HEK293 (cell line): ENCODE results near the gene DEFB112.

Experiments used
- CTCF ChIA-PET: fragments of 350-600 bp; formaldehyde crosslinking; extraction: SDS; loops from one replicate; lab custom pipeline; 2021; ENCODE audit warnings: antibody characterized with exemption; lab: Yijun Ruan, JAX
- POLR2A ChIA-PET: fragments of 300-600 bp; formaldehyde crosslinking; extraction: SDS; loops from one replicate; lab custom pipeline; 2020; ENCODE audit warnings: antibody characterized with exemption, inconsistent platforms; lab: Yijun Ruan, JAX
- H3K27ac ChIP-seq: fragments of 200-500 bp; sonication (Bioruptor generic); 2 replicates; pipeline ENCODE4 v1.5.1; 2014; ENCODE audit warnings: low read depth, low read length, control low read depth, inconsistent platforms; ENCODE audit errors: extremely low read depth
- H3K36me3 ChIP-seq, 2 experiments: fragments of 200-500 bp in 1 of 2; sonication (Bioruptor generic) in 1 of 2; 1 replicate in 1 of 2; 2 replicates in 1 of 2; pipeline ENCODE4 v1.5.1; 2014 to 2017; ENCODE audit warnings: inconsistent platforms in 2 of 2, low read length in 2 of 2; ENCODE audit not compliant: control insufficient read depth in 2 of 2, insufficient read depth in 1 of 2
- H3K4me1 ChIP-seq: fragments of 200-500 bp; sonication (Bioruptor generic); 2 replicates; pipeline ENCODE4 v1.5.1; 2014; ENCODE audit warnings: mild to moderate bottlenecking, low read length, inconsistent platforms; ENCODE audit not compliant: control insufficient read depth, insufficient read depth
- H3K4me3 ChIP-seq: 2 replicates; pipeline ENCODE4 v1.5.1; 2011; ENCODE audit warnings: low read depth, mild to moderate bottlenecking, control low read depth, low read length, moderate library complexity
- H3K9me3 ChIP-seq: fragments of 200-500 bp; sonication (Bioruptor generic); 2 replicates; pipeline ENCODE4 v1.5.1; 2014; ENCODE audit warnings: low read depth, low read length, inconsistent platforms; ENCODE audit not compliant: control insufficient read depth, insufficient read depth
- KLF16 ChIP-seq: fragments of 450-650 bp; formaldehyde crosslinking; IDR thresholded peaks from 2 replicates; pipeline ENCODE4 v1.5.1; 2017; ENCODE audit warnings: missing biosample characterization, missing genetic modification characterization
- REPIN1 ChIP-seq: fragments of 450-650 bp; formaldehyde crosslinking; IDR thresholded peaks from 2 replicates; pipeline ENCODE4 v1.5.1; 2017; ENCODE audit warnings: missing biosample characterization, missing genetic modification characterization, low read depth
- TCF7L2 ChIP-seq: IDR thresholded peaks from 2 replicates; pipeline ENCODE4 v1.6.1; 2011; ENCODE audit warnings: low read depth, mild to moderate bottlenecking, inconsistent platforms, low read length, moderate library complexity, borderline replicate concordance
- YY2 ChIP-seq: fragments of 450-650 bp; formaldehyde crosslinking; IDR thresholded peaks from 2 replicates; pipeline ENCODE4 v1.5.1; 2016; ENCODE audit warnings: missing biosample characterization, missing genetic modification characterization
- ZFHX2 ChIP-seq: fragments of 450-650 bp; formaldehyde crosslinking; conservative IDR thresholded peaks from 2 replicates; pipeline ENCODE4 v1.5.1; 2016; ENCODE audit warnings: missing biosample characterization, missing genetic modification characterization
- ZIC2 ChIP-seq: fragments of 450-650 bp; formaldehyde crosslinking; IDR thresholded peaks from 2 replicates; pipeline ENCODE4 v1.5.1; 2016; ENCODE audit warnings: missing biosample characterization, missing genetic modification characterization
- ZNF169 ChIP-seq: fragments of 450-650 bp; formaldehyde crosslinking; IDR thresholded peaks from 2 replicates; pipeline ENCODE4 v1.5.1; 2016; ENCODE audit warnings: missing biosample characterization, missing genetic modification characterization
- ZNF2 ChIP-seq: fragments of 450-650 bp; formaldehyde crosslinking; IDR thresholded peaks from 2 replicates; pipeline ENCODE4 v1.5.1; 2016; ENCODE audit warnings: missing biosample characterization, missing genetic modification characterization
- ZNF214 ChIP-seq: fragments of 450-650 bp; formaldehyde crosslinking; IDR thresholded peaks from 2 replicates; pipeline ENCODE4 v1.5.1; 2017; ENCODE audit warnings: missing biosample characterization, mild to moderate bottlenecking, missing genetic modification characterization, borderline replicate concordance
- ZNF266 ChIP-seq: fragments of 450-650 bp; formaldehyde crosslinking; IDR thresholded peaks from 2 replicates; pipeline ENCODE4 v1.5.1; 2016; ENCODE audit warnings: missing biosample characterization, missing genetic modification characterization, low read depth
- ZNF416 ChIP-seq: fragments of 450-650 bp; formaldehyde crosslinking; IDR thresholded peaks from 2 replicates; pipeline ENCODE4 v1.5.1; 2016; ENCODE audit warnings: missing biosample characterization, missing genetic modification characterization
- ZNF473 ChIP-seq: fragments of 450-650 bp; formaldehyde crosslinking; IDR thresholded peaks from 2 replicates; pipeline ENCODE4 v1.5.1; 2017; ENCODE audit warnings: missing biosample characterization, missing genetic modification characterization
- ZNF530 ChIP-seq: fragments of 450-650 bp; formaldehyde crosslinking; IDR thresholded peaks from 2 replicates; pipeline ENCODE4 v1.5.1; 2016; ENCODE audit warnings: low read depth, missing biosample characterization, missing genetic modification characterization
- ZNF571 ChIP-seq: fragments of 450-650 bp; formaldehyde crosslinking; IDR thresholded peaks from 2 replicates; pipeline ENCODE4 v1.5.0; 2017; ENCODE audit warnings: missing biosample characterization, missing genetic modification characterization
- ZNF670 ChIP-seq: fragments of 450-650 bp; formaldehyde crosslinking; IDR thresholded peaks from 2 replicates; pipeline ENCODE4 v1.5.1; 2016; ENCODE audit warnings: missing biosample characterization, missing genetic modification characterization, low read depth
- ZNF747 ChIP-seq: fragments of 450-650 bp; formaldehyde crosslinking; IDR thresholded peaks from 2 replicates; pipeline ENCODE4 v1.5.1; 2016; ENCODE audit warnings: missing biosample characterization, missing genetic modification characterization
- ZNF76 ChIP-seq: fragments of 450-650 bp; formaldehyde crosslinking; IDR thresholded peaks from 2 replicates; pipeline ENCODE4; 2016; ENCODE audit warnings: low read depth, missing biosample characterization, missing genetic modification characterization, borderline replicate concordance
- ZNF791 ChIP-seq: fragments of 450-650 bp; formaldehyde crosslinking; IDR thresholded peaks from 2 replicates; pipeline ENCODE4 v1.5.1; 2016; ENCODE audit warnings: missing biosample characterization, missing genetic modification characterization
- ZNF830 ChIP-seq: fragments of 450-650 bp; IDR thresholded peaks from 2 replicates; pipeline ENCODE4 v1.5.0; 2018; ENCODE audit warnings: missing biosample characterization, missing genetic modification characterization, low read depth, mild to moderate bottlenecking, moderate library complexity
- ZNF837 ChIP-seq: fragments of 450-650 bp; formaldehyde crosslinking; IDR thresholded peaks from 2 replicates; pipeline ENCODE4 v1.5.1; 2016; ENCODE audit warnings: missing biosample characterization, missing genetic modification characterization
- ZSCAN23 ChIP-seq: fragments of 450-650 bp; formaldehyde crosslinking; IDR thresholded peaks from 2 replicates; pipeline ENCODE4 v1.5.1; 2016; ENCODE audit warnings: missing biosample characterization, missing genetic modification characterization
- ZXDB ChIP-seq: fragments of 450-650 bp; formaldehyde crosslinking; IDR thresholded peaks from 2 replicates; pipeline ENCODE4 v1.5.1; 2016; ENCODE audit warnings: missing biosample characterization, missing genetic modification characterization
- TF ChIP-seq, protein P1 (sequence below): fragments of 450-650 bp; formaldehyde crosslinking; IDR thresholded peaks from 2 replicates; pipeline ENCODE4 v1.5.1; 2017; ENCODE audit warnings: missing biosample characterization, missing genetic modification characterization
- TF ChIP-seq, protein P2 (sequence below): fragments of 450-650 bp; formaldehyde crosslinking; IDR thresholded peaks from 2 replicates; pipeline ENCODE4 v1.5.1; 2016; ENCODE audit warnings: missing biosample characterization, missing genetic modification characterization, low read depth
- TF ChIP-seq, protein P3 (sequence below): fragments of 450-650 bp; formaldehyde crosslinking; IDR thresholded peaks from 2 replicates; pipeline ENCODE4 v1.5.1; 2017; ENCODE audit warnings: missing biosample characterization, missing genetic modification characterization
- TF ChIP-seq, protein P4 (sequence below): fragments of 450-650 bp; IDR thresholded peaks from 2 replicates; pipeline ENCODE4 v1.5.1; 2018; ENCODE audit warnings: missing biosample characterization, missing genetic modification characterization
- TF ChIP-seq, protein P5 (sequence below): fragments of 450-650 bp; formaldehyde crosslinking; IDR thresholded peaks from 2 replicates; pipeline ENCODE4 v1.5.1; 2016; ENCODE audit warnings: missing biosample characterization, missing genetic modification characterization

Gene DEFB112

DNA sequence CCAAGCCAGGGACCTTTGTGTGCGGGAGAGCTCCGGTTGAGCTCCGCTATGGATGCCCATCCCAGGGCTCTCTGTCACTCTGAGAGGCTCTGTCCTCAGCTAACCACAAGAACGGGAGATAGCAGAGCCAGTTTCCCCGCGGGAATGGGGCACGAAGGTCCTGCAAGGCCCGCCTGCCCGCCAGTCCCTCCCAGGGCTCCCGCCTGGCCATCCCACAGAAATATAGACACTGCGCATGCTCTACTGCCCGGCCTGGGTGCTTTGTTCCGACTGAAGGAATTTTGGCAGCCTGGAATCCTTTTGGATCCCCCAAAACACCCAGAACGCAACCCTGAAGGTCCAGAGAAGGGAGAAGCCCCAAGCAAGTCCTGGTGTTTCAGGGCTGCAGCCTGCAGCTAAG lies 19.4 kb downstream of the DEFB112 start:
- ChIA-PET POLR2A (no interaction called here), CTCF (interaction anchor here (0.6 to 1.3 kb wide), 3 partner anchors 12 to 30 kb away, joined by 3 to 4 read pairs (median 4); no protein-coding TSS in a partner anchor)
- no peaks in the 10 kb centered on the region for H3K4me1 ChIP-seq
- H3K4me3 ChIP-seq: no peak overlapping the region
- no peaks in the 10 kb centered on the region for H3K36me3 ChIP-seq
- H3K9me3 ChIP-seq: no peaks in the 10 kb centered on the region
- no peak for TF ChIP-seq ZNF76 (tag by site-specific recombination)
- TF ChIP-seq, protein P1, sequence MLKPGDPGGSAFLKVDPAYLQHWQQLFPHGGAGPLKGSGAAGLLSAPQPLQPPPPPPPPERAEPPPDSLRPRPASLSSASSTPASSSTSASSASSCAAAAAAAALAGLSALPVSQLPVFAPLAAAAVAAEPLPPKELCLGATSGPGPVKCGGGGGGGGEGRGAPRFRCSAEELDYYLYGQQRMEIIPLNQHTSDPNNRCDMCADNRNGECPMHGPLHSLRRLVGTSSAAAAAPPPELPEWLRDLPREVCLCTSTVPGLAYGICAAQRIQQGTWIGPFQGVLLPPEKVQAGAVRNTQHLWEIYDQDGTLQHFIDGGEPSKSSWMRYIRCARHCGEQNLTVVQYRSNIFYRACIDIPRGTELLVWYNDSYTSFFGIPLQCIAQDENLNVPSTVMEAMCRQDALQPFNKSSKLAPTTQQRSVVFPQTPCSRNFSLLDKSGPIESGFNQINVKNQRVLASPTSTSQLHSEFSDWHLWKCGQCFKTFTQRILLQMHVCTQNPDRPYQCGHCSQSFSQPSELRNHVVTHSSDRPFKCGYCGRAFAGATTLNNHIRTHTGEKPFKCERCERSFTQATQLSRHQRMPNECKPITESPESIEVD: no peak
- no peak for TF ChIP-seq ZNF747 (tag by site-specific recombination)
- TF ChIP-seq, protein P2, sequence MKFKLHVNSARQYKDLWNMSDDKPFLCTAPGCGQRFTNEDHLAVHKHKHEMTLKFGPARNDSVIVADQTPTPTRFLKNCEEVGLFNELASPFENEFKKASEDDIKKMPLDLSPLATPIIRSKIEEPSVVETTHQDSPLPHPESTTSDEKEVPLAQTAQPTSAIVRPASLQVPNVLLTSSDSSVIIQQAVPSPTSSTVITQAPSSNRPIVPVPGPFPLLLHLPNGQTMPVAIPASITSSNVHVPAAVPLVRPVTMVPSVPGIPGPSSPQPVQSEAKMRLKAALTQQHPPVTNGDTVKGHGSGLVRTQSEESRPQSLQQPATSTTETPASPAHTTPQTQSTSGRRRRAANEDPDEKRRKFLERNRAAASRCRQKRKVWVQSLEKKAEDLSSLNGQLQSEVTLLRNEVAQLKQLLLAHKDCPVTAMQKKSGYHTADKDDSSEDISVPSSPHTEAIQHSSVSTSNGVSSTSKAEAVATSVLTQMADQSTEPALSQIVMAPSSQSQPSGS: no peak
- TF ChIP-seq, protein P3, sequence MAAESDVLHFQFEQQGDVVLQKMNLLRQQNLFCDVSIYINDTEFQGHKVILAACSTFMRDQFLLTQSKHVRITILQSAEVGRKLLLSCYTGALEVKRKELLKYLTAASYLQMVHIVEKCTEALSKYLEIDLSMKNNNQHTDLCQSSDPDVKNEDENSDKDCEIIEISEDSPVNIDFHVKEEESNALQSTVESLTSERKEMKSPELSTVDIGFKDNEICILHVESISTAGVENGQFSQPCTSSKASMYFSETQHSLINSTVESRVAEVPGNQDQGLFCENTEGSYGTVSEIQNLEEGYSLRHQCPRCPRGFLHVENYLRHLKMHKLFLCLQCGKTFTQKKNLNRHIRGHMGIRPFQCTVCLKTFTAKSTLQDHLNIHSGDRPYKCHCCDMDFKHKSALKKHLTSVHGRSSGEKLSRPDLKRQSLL (tag by site-specific recombination): no peak
- no peak for TF ChIP-seq ZIC2 (tag by site-specific recombination)
- TF ChIP-seq YY2 (tag by site-specific recombination): no peak
- TF ChIP-seq ZNF2: no peak
- TF ChIP-seq ZNF837 (tag by site-specific recombination): no peak
- TF ChIP-seq, protein P4, sequence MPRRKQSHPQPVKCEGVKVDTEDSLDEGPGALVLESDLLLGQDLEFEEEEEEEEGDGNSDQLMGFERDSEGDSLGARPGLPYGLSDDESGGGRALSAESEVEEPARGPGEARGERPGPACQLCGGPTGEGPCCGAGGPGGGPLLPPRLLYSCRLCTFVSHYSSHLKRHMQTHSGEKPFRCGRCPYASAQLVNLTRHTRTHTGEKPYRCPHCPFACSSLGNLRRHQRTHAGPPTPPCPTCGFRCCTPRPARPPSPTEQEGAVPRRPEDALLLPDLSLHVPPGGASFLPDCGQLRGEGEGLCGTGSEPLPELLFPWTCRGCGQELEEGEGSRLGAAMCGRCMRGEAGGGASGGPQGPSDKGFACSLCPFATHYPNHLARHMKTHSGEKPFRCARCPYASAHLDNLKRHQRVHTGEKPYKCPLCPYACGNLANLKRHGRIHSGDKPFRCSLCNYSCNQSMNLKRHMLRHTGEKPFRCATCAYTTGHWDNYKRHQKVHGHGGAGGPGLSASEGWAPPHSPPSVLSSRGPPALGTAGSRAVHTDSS: no peak
- no peak for TF ChIP-seq KLF16 (tag by site-specific recombination)
- TF ChIP-seq REPIN1 (tag by site-specific recombination): no peak
- TF ChIP-seq ZSCAN23: no peak
- TF ChIP-seq ZXDB (tag by site-specific recombination): no peak
- TF ChIP-seq ZNF670 (tag by site-specific recombination): no peak
- H3K27ac ChIP-seq: no peak overlapping the region

DNA sequence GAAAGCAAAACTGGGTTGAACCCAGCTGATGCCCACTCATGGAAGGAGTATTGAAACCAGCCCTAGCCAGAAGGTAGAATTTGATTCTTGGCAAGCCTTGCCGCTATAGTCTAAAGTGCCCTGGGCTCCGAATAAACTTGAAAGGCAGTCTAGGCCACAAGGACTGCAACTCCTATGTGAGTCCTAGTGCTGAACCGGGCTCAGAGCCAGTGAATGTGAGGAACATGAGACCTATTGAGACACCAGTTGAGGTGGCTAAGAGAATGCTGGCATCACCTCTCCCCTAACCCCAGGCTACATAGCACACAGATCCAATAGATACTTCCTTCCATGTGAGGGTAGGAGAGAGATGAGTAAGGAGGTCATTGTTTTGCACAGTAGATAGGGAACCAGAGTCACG lies 24.5 kb downstream of the DEFB112 start:
- H3K9me3 ChIP-seq: no peaks in the 10 kb centered on the region
- H3K27ac ChIP-seq: no peak overlapping the region
- ChIA-PET POLR2A (no interaction called here), CTCF (no interaction called here)
- H3K4me1 ChIP-seq: no peaks in the 10 kb centered on the region
- H3K36me3 ChIP-seq: no peaks in the 10 kb centered on the region
- no peak overlapping the region for H3K4me3 ChIP-seq
- TF ChIP-seq, protein P5, sequence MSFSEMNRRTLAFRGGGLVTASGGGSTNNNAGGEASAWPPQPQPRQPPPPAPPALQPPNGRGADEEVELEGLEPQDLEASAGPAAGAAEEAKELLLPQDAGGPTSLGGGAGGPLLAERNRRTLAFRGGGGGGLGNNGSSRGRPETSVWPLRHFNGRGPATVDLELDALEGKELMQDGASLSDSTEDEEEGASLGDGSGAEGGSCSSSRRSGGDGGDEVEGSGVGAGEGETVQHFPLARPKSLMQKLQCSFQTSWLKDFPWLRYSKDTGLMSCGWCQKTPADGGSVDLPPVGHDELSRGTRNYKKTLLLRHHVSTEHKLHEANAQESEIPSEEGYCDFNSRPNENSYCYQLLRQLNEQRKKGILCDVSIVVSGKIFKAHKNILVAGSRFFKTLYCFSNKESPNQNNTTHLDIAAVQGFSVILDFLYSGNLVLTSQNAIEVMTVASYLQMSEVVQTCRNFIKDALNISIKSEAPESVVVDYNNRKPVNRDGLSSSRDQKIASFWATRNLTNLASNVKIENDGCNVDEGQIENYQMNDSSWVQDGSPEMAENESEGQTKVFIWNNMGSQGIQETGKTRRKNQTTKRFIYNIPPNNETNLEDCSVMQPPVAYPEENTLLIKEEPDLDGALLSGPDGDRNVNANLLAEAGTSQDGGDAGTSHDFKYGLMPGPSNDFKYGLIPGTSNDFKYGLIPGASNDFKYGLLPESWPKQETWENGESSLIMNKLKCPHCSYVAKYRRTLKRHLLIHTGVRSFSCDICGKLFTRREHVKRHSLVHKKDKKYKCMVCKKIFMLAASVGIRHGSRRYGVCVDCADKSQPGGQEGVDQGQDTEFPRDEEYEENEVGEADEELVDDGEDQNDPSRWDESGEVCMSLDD (tag by site-specific recombination): no peak
- TF ChIP-seq ZNF670 (tag by site-specific recombination) (no peak), ZNF416 (tag by site-specific recombination) (no peak), ZNF830 (tag by site-specific recombination) (no peak), ZNF530 (tag by site-specific recombination) (no peak), ZNF791 (no peak), ZNF473 (tag by site-specific recombination) (no peak), ZNF571 (tag by site-specific recombination) (no peak), ZNF266 (tag by site-specific recombination) (no peak), ZIC2 (tag by site-specific recombination) (no peak), TCF7L2 (no peak), ZNF214 (tag by site-specific recombination) (no peak), ZFHX2 (tag by site-specific recombination) (no peak), ZNF169 (tag by site-specific recombination) (no peak)
- TF ChIP-seq, protein P4: no peak
